Activated CD8-positive, alpha-beta memory T cell treated with anti-CD3 and anti-CD28 coated beads, Interleukin-2, amount 50 U/mL, for 1 hour (primary cell): Measurements from ENCODE around the gene SMURF2.
"Not testable (repeated sequence)": the region's sequence is repeated elsewhere in the genome, so short reads cannot be mapped to it uniquely, and the experiment has no call there.

ENCODE experiments used
- DNase-seq: peaks from one replicate; pipeline ENCODE4 v3.0.0-alpha.2; 2020; ENCODE audit errors: extremely low read depth

Gene SMURF2

GRCh38 chr17:64596988-64597387, 65.1 kb downstream of the SMURF2 start:
- DNase-seq: no peak

DNA sequence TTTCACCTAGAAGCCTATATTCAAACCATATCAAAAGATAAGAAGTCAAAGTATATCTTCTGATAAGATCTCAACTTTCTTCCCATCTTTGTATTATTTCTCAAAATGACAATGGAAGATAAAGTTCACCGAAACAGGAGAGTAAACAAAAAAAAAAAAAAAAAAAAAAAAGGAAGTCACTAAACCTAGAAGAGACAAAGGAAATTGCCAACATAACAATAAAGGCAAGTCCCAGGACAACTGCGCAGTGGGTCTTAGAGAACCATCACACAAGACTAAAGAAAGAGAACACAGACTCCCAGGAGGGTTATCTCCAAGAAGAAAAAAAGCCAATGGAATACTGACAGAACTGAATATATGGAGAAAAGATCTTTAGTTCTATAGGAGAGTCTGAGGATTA, 65.7 kb downstream of the SMURF2 start:
- DNase-seq: no peak

DNA sequence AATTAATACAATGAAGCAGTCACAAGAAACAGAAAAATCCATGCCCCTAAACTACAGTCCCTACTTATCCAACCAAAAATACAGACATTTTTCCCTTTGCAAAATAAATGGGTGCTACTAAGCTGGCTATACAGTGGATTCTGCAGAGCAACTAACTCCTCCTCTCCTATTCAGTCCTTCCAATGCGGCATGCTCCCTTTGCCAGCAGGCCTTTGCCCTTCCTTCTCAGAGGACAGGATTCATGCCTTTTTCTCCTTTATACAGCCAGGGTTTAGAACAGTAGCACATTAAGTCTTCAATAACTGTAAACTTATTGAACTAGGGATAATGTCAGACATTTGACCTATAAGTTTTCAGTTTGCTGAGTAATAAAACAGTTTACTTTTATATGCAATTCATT, 70.2 kb downstream of the SMURF2 start:
- no peak for DNase-seq

DNA sequence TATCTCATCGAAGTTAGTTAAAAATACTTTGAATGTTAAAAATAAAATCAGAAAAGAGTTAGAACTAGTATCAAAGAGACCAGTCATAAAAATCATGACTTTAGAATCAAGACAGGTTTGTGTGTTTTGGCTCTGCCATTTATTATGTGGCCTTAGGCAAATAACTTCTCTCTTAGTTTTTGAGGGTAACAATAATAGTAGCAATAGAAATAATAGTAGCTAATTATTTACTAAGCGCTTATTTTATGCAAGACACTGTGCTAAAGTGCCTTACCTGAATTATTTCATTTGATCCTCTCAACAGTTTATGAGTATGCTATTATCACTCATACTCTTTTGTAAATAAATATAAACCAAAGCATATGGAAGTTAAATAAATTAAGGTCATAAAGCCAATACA, 77.0 kb downstream of the SMURF2 start:
- DNase-seq: no peak

DNA sequence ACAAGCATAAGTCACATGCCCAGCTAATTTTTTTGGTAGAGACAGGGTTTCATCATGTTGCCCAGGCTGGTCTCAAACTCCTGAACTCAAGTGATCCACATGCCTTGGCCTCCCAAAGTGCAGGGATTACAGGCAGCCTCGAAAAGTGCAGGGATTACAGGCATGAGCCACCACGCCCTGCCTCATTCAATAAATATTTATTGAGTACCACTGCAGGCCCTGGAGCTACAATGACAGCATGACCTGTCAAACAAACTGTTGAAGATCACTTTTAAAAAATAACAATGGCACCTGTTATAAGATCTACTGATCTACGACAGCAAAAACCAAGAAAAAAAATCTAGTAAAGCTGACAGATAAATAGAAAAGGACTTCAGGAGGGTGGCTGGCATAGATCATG, 79.1 kb downstream of the SMURF2 start:
- DNase-seq: no peak

DNA sequence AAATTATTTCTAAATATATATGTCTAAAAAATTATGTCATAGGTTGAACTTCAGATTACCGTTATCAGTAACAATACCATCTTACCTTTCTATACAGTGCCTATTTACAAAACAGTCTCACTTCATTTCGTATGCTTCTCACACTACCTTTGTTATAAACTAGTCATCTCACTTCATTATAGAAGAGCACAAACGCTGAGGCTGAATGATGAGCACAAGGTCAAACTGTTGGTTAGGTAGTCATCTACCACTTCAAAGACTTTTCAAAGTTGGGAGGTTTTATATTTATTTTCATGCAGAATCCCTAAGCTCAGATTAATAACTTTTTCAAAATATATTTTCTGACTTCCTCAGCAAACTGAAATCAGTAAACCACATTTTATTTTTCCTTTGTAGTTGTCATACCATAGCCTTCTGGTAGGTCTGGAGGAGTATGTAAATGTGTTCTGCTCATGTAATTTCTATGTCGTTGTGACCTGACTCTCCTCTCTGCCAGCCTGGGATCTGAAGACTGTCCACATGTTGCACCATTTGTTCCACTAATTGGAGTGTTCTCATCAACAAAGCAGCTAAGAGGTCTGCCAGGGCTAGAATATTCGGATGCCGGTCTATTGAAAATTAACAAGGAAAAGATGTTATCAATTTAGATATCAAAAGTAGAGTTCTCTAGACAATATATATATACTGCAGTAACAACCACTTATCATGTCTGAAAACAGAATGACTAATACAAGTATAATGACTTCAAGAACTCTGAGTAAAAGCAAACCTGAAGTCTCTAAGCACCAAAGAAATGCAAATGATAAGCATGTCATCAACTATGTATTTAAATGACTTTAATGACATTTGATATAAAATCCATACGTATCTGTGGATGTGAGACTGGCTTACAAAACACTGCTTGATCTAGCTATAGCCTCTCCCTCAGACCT, 81.5 kb downstream of the SMURF2 start:
- DNase-seq: no peak

- DNase-seq: no peak
These were observed 82.2 kb downstream of the SMURF2 start for GRCh38 chr17:64579917-64580316.

- not testable (repeated sequence) for DNase-seq
These were observed 85.1 kb downstream of the SMURF2 start for GRCh38 chr17:64577025-64577424.

DNA sequence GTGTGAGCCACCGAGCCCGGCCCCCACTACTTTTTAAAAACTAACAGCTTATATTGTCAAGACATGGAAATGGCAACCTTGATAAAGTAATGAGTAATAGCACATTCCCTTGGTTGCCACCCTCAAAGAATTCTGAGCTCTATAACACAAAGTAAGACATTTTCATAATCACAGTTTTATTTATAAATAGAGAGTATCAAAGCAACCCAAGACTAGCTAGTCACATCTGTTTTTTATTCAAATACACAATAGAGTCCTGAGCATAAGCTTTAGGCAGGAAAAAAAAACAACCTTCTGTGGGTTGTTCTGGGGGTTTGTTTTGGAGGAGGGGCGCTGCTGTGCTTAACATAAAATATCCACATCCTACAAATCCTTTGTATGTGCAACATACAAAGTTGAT, 86.7 kb downstream of the SMURF2 start:
- no peak for DNase-seq

GRCh38 chr17:64574646-64575045, 87.5 kb downstream of the SMURF2 start:
- no peak for DNase-seq

DNA sequence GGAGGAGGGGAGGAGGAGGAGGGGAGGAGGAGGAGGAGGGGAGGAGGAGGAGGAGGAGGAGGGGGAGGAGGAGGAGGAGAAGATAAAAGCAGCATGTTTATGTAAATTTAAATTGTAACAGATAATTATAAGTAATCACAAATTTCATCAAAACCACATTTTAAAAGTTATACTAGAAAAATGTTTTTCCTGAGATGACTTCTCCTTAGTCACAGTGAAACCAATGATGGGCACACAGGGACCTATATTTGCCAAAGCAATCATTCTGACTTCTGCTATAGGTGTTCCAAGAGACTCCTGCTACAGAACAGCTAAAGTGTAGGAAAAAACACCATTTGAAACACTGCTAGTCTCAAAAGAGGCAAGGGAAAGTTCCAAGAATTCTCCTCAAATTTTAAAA, 88.9 kb downstream of the SMURF2 start:
- no peak for DNase-seq

DNA sequence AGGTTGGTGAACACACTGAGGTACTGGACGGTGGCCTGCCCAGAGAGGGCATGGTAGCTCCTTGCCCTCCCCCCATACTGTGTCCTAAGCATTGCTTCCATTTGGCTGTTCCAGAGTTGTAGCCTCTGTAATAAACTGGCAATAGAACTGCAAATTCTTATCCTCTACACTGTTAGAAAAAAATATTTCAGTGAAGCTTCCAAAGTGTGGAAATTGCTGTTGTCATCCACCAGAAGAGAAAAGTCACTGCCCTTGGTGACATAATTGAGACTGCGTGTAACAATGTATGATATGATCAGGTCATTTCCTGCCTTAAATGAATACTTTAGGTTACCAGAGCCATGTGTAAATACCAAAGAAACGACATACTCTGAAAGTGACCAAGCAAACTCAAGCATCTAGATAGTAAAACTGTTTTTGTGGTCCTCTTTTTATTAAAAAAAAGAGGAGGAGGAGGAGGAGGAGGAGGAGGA, 89.4 kb downstream of the SMURF2 start:
- no peak for DNase-seq

DNA sequence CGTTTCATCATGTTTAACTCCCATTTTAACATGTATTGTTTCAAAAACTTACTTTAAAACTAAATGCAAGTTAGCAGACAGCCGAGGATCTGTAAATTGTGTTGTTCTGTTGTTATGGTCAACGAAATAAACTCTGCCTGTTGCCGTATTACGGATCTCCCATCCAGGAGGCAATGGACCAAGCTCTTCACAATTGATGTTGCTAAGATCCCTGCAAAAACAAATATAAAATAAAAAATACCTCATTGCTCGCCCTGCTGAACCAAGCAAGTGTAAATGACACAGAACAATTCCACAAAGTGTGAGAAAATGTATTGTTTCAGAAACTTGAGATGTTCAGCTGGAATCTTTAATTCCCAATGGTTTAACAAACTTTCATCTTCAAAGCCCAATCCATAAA, 90.4 kb downstream of the SMURF2 start:
- no peak for DNase-seq

- DNase-seq: no peak
These were observed 96.5 kb downstream of the SMURF2 start for GRCh38 chr17:64565563-64565962.

DNA sequence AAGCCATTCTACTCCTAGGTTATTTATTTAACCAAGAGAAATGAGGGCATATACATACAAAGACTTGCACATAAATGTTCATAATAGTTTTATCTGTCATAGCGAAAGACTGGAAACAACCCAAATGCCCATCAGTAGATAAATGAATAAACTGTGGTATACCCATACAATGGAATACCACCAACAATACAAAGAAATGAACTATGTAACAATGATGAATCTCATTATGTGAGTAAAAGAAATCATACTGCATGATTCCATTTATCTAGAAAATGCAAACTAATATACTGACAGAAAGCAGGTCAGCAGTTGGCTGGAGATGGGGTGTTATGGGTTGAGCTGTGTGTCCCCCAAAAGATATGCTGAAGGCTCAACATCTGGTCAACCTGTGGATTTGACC, 98.0 kb downstream of the SMURF2 start:
- no peak for DNase-seq

GRCh38 chr17:64555281-64555680, 106.8 kb downstream of the SMURF2 start:
- no peak for DNase-seq

- no peak for DNase-seq
These were observed 108.0 kb downstream of the SMURF2 start for GRCh38 chr17:64554028-64554637.

DNA sequence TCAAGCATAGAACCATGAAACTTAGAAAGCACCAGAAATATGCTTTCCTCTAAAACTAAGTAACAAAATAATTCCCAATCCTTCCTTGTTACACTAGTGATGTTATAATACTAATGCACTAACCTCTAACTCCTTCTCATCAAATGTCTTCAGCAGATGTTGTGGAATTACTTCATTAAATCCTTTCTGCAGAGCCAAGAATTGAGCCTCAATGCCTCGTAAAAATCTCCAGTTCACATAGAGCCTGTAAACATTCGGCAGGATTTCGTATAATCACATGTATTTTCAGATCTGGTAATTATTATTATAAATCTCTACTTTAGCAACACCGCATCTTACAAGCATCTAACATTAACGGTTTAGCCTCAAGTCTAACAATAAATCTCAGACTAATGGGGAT, 110.6 kb downstream of the SMURF2 start:
- DNase-seq: no peak

DNA sequence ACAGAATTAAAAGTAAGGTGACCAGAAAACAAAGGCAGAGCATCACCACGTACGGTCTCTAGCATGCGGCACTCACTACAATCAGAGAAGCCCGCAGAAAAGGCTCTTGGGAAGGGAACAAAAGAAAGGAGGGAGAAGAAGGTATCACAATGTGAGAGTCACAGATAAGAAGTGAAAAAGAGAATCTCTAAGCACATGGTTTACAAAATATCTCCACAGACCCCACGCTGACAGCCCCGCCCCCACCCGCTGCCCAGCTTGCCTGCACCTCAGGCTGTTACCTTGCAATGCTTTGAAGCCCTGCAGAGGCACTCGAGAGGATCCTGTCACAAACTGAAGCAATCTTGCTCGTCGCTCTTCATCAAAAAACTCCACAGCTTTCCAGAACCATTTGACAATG, 114.8 kb downstream of the SMURF2 start:
- DNase-seq: no peak

GRCh38 chr17:64546716-64547115, 115.4 kb downstream of the SMURF2 start:
- DNase-seq: no peak

- DNase-seq: no peak
These were observed 117.4 kb downstream of the SMURF2 start for GRCh38 chr17:64544742-64545141.

GRCh38 chr17:64540118-64540776, 121.9 kb downstream of the SMURF2 start:
- DNase-seq: no peak
